Stimulated activated CD8-positive, alpha-beta memory T cell treated with anti-CD3 and anti-CD28 coated beads, Interleukin-12 subunit alpha, Interleukin-12 subunit beta, amount 100 ng/mL, for 4 hours (primary cell): ENCODE results near the gene TRPC6.

Experiments used
- DNase-seq: peaks from one replicate; pipeline ENCODE4 v3.0.0-alpha.2; 2020; ENCODE audit warnings: low read depth

Gene TRPC6

GRCh38 chr11:101583251-101584128, at the start of gene TRPC6:
TRPC6 (minus strand) TSS chr11:101584007; CDS start chr11:101583503, 504 bp downstream.
- no peak for DNase-seq

GRCh38 chr11:101620026-101620425, 36.2 kb upstream of the TRPC6 start:
- no peak for DNase-seq

- no peak for DNase-seq
Measured at GRCh38 chr11:101618709-101619108, 34.9 kb upstream of the TRPC6 start.

- no peak for DNase-seq
Measured at GRCh38 chr11:101617735-101618332, 34.0 kb upstream of the TRPC6 start.

GRCh38 chr11:101612481-101612880, 28.7 kb upstream of the TRPC6 start:
- no peak for DNase-seq

GRCh38 chr11:101600924-101601323, 17.1 kb upstream of the TRPC6 start:
- no peak for DNase-seq

GRCh38 chr11:101586965-101587364, 3.2 kb upstream of the TRPC6 start:
- DNase-seq, result no peak

- DNase-seq, result no peak
Measured at GRCh38 chr11:101584655-101585054, 848 bp upstream of the TRPC6 start.

DNA sequence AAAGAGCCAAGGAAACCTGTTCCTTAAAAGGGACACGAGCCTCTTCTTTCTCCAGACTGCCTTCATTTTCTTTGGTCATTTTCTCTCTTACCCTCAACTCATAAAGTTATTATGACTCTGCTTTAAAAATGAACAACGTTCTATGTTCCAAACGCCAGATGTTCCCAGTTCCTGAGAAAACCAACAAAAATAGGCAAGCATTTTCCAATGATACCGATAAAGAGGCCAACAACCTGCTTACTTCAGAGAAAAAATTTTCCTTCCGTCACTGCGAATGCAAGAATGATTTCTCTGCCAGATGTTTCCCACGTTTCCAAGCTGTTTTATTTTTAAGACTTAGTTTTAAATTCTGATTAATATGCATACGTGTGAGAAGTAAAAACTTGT, 315 bp upstream of the TRPC6 start:
- no peak for DNase-seq

DNA sequence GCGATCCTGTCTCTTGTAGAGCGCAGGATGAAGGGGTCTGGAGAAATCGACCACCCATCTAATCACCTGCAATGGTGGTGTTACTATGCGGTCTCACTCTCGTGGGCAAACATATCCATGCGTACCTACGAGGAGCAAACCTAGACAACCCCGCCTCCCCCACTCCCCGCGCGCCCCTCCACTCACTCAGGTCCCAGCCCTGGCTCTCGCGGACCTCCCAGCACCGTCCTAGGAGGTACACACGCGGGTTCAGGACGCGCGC, 887 bp downstream of the TRPC6 start:
- DNase-seq, result no peak

GRCh38 chr11:101582236-101582988, 1.4 kb downstream of the TRPC6 start:
- no peak for DNase-seq

DNA sequence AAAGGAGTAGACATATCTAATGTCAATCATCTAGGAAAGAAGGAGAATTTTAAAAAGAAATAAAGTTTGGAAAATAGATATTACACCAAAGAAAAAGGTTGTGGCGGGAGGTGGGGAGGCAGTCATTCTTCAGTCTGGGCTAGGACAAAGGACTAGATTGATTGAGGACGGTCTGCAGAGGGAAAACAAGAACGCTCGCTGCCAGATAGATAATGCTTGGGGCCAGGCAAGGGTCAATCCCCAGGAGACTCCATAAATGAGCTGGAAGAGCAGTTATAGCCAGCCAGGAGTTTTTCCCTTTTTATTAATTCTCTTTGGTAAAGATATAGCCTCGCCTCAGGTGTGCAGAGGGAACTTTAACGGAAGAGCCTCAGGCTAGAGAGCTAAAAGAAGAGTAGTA, 6.3 kb downstream of the TRPC6 start:
- DNase-seq, result no peak

DNA sequence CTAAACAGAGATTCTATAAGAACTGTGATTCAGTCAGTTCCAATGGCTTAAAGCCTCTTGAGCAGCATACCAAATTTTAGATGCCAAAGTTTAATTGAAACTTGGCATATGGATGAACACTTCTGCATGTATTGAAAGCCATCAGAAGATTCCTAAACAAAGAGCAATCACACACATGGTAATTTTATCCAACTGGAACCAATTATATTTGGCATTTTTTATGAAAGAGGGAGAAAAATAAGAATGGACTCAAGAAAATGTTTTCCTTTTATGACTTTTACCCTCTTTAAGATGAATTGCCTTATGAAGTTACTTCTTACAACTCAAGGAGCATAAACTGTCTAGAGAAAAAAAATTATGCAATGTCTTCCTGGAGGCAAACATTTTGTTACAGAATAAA, 7.4 kb downstream of the TRPC6 start:
- DNase-seq, result no peak

DNA sequence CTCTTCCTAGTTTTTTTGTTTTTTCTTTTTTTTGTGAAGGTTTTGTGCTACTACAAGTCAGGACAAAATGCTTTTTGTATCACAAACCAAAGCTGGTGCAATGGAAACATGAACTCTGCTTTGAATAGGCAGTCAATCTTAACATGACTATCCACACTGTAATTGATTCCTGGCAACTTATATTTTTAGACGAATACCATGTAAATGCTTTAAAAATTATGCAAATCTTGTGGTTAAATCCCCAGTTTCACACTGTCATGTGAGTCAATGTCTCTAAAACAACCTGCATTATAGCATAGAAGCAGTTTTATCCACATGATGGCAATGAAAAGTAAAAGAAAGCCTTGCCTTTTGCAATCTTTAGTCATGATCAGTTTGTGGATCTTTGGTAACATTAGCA, 8.9 kb downstream of the TRPC6 start:
- DNase-seq, result no peak

DNA sequence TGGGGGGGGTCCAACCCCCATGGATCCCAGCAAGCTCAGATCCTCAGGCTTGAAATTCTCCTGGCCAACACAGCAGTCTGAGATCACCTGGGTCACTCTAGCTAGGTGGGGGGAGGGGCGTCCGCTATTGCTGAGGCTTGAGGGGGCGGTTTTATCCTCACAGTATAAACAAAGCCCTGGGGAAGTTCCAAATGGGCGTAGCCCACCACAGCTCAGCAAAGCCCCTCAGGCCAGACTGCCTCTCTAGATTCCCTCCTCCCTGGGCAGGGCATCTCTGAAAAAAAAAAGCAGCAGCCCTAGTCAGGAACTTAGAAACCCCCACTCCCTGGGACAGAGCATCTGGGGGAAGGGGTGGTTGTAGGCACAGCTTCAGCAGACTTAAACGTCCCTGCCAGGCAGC, 16.7 kb downstream of the TRPC6 start:
- DNase-seq, result no peak

GRCh38 chr11:101566626-101567025, 17.2 kb downstream of the TRPC6 start:
- DNase-seq, result no peak

GRCh38 chr11:101563166-101563565, 20.6 kb downstream of the TRPC6 start:
- no peak for DNase-seq

DNA sequence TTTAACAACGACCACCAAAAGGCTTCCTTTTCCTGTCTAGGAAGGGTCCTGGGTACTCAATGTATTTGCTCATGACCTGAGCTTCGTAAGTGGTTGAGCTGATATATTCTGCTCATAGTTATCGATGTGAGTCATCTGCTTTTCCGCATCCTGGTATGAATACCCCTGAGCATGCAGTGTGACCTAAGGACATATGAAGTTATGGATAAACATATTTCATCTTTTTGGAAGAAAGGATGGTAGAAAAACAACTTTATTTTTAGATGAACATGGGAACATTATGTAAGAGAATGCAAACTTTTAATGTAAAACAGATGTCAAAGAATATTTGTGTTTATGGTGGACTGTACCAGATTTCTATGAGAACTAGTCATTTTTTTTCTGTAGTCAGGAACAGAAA, 28.4 kb downstream of the TRPC6 start:
- DNase-seq, result no peak

DNA sequence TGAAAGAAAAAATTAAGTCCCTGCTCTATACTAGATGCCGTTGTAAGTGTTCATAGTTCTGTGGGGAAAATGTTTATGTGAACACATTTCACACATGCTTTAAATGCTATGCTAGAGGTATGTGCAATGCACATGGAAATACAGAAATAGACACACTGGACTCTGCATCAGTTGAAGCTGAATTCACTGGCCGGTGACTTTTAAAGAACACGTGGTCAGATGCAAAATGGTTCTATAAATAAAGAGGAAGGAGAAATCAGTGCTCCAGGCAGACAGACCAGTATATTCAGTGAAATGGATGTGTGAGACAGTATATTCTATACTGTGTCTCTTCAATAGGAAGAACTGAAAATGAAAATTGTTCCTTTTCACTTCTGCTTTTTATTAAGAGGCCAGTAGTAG, 29.9 kb downstream of the TRPC6 start:
- no peak for DNase-seq

DNA sequence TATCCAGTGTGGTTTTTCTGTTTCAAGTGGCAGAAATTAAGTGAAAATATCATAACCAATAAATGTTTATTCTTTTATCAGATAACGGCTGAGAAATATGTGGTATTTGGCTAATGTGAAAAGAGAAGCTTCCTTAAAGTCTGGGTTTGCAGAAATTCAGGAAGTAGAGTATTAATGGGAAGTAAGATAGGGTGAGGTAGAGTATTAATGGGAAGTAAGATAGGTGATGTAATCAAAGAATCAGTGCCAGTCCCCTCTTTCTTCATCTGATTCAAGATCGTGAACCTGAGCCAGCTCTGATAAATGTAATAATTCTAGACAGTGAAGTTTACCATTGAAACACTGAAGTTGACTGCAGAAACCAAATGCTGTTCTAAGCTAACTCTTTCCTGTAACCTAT, 30.9 kb downstream of the TRPC6 start:
- no peak for DNase-seq

DNA sequence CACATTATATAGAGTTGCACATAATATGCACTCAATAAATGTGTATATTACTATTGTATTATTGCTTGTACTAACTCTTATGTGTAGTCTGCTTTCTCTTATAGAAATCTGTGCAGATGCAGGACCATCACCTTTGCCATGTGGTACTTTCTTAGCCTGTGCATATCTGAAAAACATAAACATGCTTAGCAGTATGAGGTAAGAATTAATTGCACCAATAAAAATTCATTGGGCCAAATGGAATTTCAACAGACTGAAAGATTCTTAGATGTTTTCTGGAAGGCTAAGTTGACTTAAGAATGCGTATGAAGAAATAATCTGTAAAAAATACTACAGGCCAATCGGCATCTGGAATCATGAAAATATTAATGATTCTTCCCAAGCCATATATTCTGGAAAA, 55.3 kb downstream of the TRPC6 start:
- DNase-seq, result no peak

DNA sequence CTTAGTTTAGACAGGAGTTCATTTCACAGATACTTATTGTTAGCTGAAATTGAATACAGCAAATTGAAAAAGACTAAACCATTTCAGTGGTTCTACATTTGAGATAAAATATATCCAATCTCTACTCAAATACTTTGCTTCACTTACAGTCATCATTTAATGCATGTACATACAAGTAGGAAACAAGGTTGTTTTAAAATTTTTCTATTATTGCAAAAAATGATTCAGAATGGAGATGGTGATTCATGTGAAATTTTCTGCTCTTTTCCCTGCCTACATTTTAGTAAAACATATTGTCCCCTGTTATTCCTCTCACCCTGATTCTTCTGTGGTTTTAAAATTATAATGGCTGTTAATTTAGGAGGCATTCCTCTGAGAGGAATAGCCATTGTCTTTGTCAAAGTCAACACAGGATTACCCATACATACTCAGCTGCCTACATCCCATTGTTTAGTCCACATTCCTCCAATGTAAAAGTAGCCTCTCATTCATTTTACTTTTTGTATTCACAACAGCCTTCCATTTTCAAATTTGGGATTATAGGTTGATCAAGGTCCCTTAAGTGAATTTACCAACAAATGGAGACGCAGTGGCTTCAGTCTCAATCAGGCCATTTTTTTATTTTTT, 60.1 kb downstream of the TRPC6 start:
- no peak for DNase-seq

- DNase-seq, result no peak
Measured at GRCh38 chr11:101523193-101523592, 60.6 kb downstream of the TRPC6 start.
